Measurements from ENCODE around the gene TNNI2.

The TNNI2 gene

DNA sequence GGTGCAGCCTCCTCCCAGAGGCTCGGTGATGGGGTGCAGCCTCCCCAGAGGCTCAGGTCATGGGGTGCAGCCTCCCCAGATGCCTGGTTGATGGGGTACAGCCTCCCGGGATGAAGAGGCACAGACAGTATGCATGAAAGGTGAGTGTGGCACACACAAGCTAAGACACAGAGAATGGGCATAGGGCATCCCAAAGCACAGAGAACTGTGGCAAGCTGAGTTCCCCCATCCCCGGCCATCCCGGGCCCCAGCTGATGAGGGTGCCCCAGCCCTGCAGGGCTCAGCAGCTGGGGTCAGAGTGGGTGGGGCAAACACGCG, 8.8 kb upstream of the TNNI2 start:
- Histone ChIP-seq H3K4me2 (ENCODE audit: low read length) (no peak overlapping the region), H3K36me3 (ENCODE audit: control insufficient read depth, insufficient read depth, low read length) (no peaks in the 10 kb centered on the region), H3K9ac (no peak overlapping the region), H3K4me1 (no peaks in the 10 kb centered on the region), H3K9me3 (ENCODE audit: control insufficient read depth, low read length) (no peaks in the 10 kb centered on the region), H2AFZ (no peak overlapping the region), H3K79me2 (no peaks in the 10 kb centered on the region), H3K27ac (no peak overlapping the region), H3K27me3 (ENCODE audit: control insufficient read depth, insufficient read depth, low read length) (no peaks in the 10 kb centered on the region), H3K4me3 (ENCODE audit: low read depth, low read length) (no peak overlapping the region)
- TF ChIP-seq, protein P1, sequence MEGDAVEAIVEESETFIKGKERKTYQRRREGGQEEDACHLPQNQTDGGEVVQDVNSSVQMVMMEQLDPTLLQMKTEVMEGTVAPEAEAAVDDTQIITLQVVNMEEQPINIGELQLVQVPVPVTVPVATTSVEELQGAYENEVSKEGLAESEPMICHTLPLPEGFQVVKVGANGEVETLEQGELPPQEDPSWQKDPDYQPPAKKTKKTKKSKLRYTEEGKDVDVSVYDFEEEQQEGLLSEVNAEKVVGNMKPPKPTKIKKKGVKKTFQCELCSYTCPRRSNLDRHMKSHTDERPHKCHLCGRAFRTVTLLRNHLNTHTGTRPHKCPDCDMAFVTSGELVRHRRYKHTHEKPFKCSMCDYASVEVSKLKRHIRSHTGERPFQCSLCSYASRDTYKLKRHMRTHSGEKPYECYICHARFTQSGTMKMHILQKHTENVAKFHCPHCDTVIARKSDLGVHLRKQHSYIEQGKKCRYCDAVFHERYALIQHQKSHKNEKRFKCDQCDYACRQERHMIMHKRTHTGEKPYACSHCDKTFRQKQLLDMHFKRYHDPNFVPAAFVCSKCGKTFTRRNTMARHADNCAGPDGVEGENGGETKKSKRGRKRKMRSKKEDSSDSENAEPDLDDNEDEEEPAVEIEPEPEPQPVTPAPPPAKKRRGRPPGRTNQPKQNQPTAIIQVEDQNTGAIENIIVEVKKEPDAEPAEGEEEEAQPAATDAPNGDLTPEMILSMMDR (IDR thresholded peaks at IDR 0.05): no peak

DNA sequence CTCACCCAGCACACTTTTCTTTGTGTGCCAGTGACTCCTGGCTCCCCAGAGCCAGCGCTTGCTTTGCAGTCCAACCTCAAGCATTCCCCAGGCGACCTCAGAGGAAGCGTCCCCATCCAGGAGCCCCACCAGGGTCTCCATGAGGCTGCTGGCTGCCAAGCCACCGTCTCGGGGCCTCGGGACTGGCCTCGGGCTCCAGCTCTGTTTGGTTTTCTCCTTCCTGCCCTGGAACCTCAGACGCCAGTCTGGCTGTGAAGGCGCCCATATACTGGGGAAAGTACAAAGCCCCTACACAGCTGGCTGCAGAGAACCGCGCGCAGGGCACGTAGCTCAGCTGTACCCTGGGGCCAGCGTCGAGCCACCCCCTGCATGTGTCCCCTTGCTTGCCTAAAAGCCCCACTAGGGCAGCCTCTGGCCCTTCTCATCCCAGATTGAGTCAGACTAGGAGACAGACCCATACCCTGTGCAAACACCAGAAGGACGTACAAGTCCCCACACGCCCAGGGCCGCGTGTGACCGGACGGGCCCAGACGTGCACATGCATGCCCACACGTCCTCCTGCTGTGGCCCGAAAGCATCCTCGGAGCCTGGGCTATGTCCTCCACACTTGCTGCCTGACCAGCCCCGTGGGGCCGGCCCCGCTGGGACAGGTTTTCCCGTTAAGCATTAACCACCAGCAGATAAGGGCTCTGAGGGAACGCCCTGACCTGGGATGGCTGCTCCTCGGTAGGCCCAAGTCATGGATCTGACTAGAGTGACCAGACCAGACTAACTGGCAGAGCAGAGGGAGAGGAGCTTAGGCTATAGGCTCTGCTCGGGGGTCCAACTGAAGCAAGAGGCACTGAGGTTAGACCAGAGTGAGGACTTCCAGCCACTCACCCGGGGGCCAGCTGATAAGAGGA, 8.2 kb upstream of the TNNI2 start:
- Histone ChIP-seq H3K9ac (no peak overlapping the region), H2AFZ (no peak overlapping the region), H3K9me3 (ENCODE audit: control insufficient read depth, low read length) (no peaks in the 10 kb centered on the region), H3K79me2 (no peaks in the 10 kb centered on the region), H3K4me1 (no peaks in the 10 kb centered on the region), H3K27ac (no peak overlapping the region), H3K4me3 (ENCODE audit: low read depth, low read length) (no peak overlapping the region), H3K36me3 (ENCODE audit: control insufficient read depth, insufficient read depth, low read length) (no peaks in the 10 kb centered on the region), H3K27me3 (ENCODE audit: control insufficient read depth, insufficient read depth, low read length) (no peaks in the 10 kb centered on the region), H3K4me2 (ENCODE audit: low read length) (no peak overlapping the region)
- TF ChIP-seq, protein P1 (IDR thresholded peaks at IDR 0.05): no peak

DNA sequence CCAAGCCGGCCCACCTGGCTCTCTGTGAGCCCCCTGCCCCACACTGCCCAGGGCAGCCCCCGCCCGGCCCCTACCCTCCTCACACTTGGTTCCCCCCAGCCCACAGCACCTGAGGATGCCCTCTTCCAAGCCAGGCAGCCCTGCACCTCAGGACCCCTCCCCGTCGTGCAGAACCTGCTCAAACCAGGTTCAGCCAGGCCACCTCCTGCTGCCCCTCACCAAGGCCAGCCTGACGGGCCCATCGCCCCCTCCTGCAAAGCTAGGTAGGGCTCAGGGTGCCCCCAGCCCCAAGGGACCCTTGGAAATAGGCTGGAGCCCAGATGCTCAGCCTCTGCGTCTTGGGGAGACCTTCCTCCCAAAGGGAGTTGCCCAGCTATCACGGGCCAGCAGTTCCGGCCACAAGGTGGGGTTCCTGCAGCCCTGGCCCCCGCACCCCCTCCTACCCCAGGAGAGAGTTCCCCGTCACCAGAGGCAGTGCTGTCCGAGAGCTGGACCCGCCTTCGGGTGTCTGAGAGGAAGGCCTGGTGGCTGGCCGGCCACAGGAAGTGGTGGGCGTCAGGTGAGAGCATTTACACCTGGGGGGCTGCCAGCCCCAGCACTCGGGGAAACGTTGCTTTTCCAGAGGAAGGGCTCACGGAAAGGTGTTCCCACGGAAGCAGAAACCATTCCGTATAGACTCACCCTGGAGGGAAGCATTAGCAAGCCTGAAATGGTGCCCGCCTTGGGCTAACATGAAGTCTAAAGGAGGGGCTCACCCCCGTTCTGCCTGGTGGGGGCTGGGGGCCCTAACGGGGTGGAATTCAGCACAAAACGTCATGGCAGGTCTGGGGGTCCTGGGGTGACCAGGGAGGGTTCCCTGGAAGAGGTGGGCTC, 7.2 kb upstream of the TNNI2 start:
- Histone ChIP-seq H3K9ac (no peak overlapping the region), H3K36me3 (ENCODE audit: control insufficient read depth, insufficient read depth, low read length) (no peaks in the 10 kb centered on the region), H3K4me1 (no peaks in the 10 kb centered on the region), H3K4me2 (ENCODE audit: low read length) (no peak overlapping the region), H3K79me2 (no peaks in the 10 kb centered on the region), H3K9me3 (ENCODE audit: control insufficient read depth, low read length) (no peaks in the 10 kb centered on the region), H3K4me3 (ENCODE audit: low read depth, low read length) (no peak overlapping the region), H3K27ac (no peak overlapping the region), H3K27me3 (ENCODE audit: control insufficient read depth, insufficient read depth, low read length) (no peaks in the 10 kb centered on the region), H2AFZ (no peak overlapping the region)
- TF ChIP-seq, protein P1 (IDR thresholded peaks at IDR 0.05): no peak

DNA sequence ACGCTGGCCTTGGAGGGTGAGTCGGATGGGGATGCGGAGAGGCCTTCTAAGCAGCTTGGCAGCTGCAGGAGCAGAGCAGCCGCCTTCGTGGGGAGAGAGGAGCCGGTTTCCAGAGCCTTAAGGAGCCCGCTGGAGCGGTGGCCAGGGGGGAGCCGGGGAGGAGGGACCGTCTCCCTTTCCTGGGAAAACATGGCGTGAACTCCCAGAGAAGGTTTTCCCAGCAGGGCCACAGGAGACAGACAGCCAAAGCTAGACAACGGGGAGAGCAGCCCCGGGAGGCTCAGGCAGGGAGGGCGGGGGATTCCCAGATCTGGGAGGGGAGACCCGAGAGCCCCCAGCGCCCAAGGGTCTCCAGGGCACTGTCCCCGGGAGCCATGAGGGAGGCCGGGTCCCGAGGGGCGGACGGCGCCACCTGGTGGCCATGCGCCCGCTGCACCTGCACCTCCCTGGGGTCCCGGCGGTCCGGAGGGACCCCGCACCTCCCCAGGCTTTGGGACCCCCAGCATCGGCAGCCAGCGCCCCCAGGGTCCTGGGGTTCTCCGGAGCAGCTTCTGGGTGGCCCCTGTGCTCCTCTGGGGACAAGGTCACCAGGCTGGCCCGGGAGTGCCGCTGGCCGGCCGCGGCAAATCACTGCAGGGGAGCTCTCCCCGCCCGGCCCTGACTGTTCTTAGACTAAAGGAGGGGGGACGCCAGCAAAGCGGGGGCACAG, 6.4 kb upstream of the TNNI2 start:
- no peaks in the 10 kb centered on the region for H3K79me2 ChIP-seq
- H3K9ac ChIP-seq: no peak overlapping the region
- H2AFZ ChIP-seq: no peak overlapping the region
- no peaks in the 10 kb centered on the region for H3K9me3 ChIP-seq (ENCODE audit: control insufficient read depth, low read length)
- H3K4me3 ChIP-seq (ENCODE audit: low read depth, low read length): no peak overlapping the region
- no peaks in the 10 kb centered on the region for H3K36me3 ChIP-seq (ENCODE audit: control insufficient read depth, insufficient read depth, low read length)
- no peaks in the 10 kb centered on the region for H3K4me1 ChIP-seq
- H3K27ac ChIP-seq: no peak overlapping the region
- H3K27me3 ChIP-seq (ENCODE audit: control insufficient read depth, insufficient read depth, low read length): no peaks in the 10 kb centered on the region
- TF ChIP-seq, protein P1 (IDR thresholded peaks at IDR 0.05): peak; percentile 83
- H3K4me2 ChIP-seq (ENCODE audit: low read length): peak overlapping the region; percentile 26
